T1000 (cell line): Measurements from ENCODE around the gene NR3C1.

Experiments used
- DNase-seq: peaks from one replicate; lab custom pipeline; 2025; ENCODE audit warnings: mixed read lengths; lab: John Stamatoyannopoulos, UW

The NR3C1 gene

DNA sequence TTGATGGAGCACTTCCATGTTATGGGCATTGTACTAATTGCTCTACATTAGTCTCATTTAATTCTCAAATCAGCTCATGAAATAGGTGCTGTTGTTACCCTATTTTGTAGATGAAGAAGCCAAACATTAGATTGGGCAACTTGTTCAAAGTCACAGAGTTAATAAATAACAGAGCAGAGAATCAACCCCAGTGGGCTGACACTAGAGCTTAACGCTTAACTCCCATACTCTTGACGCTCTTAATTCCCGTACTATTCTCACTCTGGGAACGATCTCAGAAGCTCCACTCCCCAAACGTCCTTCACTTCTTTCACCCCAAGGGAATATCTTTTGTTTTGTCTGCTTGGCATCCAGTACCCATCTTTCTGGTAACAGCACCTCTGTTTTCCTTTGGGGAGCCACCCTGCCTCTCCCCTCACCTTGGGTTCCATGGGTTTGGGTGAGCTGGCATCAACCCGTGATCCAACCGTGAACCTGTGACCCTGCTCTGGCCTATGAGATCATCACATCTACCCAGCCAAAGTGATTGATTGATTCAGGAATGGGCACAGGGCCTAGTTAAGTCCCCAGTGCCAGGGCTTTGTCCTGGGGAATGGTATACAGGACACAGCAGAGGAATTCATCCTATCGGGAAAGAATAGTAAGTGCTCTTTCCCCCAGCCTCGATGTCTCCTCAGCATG lies 169.2 kb downstream of the NR3C1 start:
- no peak for DNase-seq

DNA sequence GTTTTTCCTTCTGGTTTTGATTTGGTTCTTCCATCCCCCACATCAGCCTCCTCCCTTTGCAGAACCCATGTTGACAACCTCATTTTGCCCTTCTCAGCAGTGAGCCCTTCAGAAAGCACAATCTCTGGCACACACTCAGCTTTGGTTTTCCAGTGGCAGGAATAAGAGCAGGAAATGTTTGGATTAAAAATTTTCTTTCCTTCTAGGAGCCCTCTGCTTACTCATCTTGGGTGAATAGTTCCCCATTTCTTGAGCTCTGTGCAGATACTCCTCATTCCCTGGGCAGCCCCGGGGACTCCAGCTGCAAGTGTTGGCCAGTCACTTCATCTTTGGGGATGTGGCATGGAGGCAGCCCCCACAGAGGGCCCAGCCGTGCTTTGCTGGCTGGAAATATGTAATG lies 170.5 kb downstream of the NR3C1 start:
- DNase-seq = no peak

DNA sequence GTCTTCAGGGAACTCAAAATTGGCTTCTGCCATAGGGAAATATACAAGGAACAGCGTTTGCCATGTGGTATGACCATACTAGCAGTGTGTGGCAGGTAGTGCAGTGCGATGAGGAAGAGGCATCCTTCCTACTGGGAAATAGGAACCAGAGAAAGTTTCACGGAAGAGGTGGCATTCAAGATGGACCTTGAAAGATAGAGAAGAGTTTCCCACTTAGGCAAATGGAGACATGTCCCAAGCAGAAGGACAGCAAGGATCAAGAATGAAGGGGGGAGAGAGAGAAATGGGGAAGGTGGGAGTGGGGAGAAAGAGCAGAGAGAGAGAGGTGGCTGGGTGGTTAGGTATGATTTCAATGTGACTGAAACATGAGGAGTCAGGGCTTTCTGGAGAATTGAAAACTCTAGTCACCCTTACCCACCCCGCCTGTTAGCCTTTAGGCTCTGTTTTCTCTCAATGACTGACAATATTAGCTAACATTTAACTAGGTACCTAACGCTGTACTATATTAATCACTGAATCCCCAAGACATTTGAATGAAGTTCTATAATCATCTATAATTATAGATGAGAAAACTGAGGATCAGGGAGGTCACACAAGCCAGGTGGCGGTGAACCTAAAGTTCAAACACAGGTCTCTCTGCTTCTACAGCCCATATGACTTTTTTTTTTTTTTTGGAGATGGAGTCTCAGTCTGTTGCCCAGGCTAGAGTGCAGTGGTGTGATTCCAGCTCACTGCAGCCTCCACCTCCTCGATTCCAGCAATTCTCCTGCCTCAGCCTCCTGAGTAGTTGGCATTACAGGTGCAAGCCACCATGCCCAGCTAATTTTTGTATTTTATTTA lies 171.3 kb downstream of the NR3C1 start:
- DNase-seq = no peak

DNA sequence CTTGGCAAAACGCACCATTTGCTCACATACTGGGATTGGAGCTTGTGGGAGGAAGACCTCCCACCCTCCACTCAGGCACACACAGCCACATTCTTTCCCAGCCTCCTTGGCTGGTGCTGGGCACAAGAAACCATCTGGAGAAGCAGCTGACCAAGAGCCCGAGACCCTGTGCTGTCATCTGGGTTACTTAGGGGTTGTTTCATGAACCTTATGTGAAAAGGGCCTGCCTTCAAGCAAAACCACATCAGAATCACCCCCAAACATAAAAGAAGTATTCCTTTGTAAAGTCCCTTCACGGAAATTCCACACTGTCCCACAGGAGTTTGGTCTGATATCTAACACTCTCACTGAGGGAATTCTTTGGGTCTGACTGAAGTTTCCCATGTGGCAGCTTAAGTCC lies 172.1 kb downstream of the NR3C1 start:
- DNase-seq = no peak

DNA sequence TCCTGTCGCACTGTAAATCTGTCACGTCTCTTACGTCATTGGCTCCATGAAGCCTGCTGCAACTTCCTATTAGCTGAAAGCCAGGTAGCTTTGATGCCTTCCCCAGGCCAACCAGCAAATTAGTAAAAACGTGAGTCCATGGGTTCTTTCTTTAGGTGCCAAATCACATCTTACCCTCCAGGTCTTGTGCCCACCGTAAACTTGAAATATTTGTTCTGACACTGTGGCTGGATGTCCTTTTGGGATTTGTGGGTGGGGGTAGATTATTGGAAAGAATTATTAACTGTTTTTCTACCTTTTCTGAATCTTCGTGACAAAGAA lies 172.8 kb downstream of the NR3C1 start:
- no peak for DNase-seq

DNA sequence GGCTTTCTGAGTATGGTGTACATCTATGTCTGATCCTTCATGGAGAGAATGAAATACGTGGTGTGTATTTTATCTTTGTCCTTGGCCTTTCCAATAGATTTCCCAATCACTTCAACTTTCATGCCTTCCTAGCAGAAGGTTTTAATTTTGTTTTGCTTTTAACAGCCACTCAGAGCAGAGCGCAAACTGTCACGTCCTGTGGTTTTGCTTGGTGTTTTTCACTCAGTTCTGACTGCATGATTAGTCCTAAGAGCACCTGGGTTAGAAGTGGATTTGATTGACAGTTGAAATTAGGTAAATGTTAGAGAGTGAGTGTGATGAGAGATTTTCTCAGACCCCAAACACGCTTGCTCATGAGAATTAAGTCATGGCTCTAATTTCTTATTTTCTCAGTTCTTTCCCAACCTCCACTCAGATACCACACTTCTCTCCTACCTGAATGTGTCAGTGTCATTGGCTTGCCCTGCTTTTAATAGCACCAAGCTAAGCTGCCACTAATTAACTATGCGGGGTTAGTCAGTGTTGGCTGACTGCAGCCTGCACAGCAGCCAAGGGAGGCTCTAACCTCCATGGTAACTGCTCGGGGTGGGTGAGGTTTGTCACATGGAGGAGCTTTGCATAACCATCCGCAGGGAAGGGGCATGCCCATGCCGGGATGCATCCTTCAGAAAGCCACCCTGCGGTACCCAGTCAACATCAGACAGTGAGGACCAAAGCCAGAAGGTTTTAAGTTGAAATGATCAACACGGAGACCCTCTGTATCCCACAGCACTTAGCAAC lies 173.4 kb downstream of the NR3C1 start:
- no peak for DNase-seq

DNA sequence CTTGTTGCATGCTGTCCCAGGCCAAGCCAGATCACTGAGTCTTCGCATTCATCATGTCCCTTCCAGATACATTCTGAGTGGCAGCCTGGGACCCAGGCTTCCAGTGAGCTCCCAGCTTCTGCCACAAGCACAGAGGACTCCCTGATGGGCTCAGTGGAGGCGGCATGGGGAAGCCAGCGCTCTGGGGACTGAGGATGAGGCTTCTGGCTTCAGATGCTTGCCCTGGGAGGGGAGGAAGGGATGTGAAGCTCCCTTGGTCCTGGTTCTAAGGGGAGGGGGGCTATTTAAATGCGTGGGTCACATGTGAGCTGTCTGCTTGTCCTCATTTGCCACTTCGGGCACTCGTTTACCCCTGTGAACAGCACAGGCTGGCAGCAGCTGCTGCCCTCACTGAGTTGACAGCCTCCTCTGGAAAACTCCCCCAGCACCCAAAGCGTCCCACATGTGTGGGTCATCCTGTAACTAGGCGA lies 174.0 kb downstream of the NR3C1 start:
- no peak for DNase-seq

DNA sequence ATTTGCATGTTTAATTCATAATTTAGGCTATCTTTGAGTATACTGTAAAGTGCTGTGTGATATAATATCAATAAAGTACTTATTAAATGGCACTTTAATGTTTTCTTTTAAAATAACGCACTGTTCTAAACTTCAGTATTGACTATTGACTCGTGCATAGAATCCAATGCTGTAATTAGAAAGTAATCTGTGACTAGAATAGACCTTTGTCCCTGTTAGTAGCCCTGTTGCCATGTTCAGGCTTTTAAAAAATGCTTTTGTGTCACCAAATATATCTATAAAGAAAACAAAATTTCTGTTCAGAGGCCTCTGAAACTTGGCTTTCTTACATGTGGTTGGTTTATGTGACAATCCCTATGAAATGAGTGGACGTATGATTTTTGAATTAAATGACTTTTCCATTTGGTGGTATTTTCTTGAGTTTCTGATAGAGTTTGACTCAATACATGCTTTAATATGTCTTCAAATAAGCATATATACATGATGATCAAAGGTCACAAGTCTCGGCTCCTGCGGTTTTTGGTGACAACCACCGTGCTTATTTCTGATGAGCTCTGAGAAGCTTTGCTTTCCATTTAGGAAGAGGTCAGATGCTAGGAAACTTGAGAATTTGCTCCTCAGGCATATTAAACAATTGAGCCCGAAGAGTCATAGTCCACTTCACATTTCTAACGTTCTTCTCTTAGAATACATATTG lies 174.7 kb downstream of the NR3C1 start:
- no peak for DNase-seq
